Activated CD8-positive, alpha-beta memory T cell treated with anti-CD3 and anti-CD28 coated beads, Interleukin-2, amount 50 U/mL, for 1 hour (primary cell): ENCODE data around the gene FBXO4.
"Not testable (repeated sequence)": the region's sequence is repeated elsewhere in the genome, so short reads cannot be mapped to it uniquely, and the experiment has no call there.

Experiments
- DNase-seq: peaks from one replicate; pipeline ENCODE4 v3.0.0-alpha.2; 2020; ENCODE audit errors: extremely low read depth

FBXO4 gene

DNA sequence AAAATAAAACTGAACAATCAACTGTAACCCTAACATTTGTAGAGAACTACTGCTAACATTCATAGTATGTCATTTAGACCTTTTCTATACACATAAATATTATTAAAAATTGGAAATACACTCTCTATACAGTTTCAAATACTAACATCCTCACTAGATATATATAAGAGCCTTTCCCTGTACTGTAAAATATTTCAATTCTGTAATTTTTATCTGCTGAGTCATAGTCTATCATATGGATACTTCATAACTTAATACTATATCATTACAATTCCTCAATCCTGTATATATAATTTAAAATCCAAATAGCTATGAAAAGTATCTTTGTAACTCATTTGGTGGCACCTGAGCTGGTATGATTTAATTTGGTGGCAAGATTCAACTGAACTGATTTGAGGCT lies 55.8 kb downstream of the FBXO4 start:
- DNase-seq = no peak

- DNase-seq = not testable (repeated sequence)
These were observed 57.8 kb downstream of the FBXO4 start for GRCh38 chr5:41982858-41983257.

- no peak for DNase-seq
These were observed 58.2 kb downstream of the FBXO4 start for GRCh38 chr5:41983284-41983683.

DNA sequence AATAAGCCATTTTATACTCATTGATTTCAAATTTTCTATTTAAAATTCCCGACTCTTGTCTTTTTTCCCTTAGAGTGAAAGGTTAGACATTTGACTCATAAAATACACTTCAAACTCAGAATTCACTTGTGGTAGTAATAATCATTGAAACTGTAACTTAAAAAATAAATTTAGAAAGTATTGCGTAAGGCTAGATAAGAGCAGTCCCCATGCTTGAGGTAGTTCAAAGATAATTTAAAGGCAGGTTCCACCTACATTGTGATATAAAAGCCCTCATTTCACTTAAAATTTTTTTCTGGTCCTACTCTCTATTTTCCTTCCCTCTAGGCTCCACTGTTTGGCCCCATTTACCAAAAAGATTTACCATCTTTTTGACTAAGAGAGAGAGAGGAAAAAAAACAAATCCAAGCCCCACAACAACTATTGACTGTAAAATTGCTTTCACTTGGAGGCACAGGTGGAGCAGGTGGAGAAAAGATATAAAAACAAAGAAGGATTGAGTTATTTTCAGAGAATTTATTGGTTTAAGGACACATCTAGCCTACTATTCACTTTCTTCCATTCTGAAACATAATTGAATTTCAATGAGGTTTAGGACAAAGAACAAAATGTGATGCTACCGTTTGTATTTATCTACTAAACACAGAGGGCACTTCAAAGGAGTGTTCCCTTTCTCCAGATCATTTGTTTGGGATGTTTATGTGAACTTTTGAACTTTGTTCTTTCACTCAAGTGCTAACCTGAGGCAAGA lies 61.0 kb downstream of the FBXO4 start:
- no peak for DNase-seq
